ENCODE measurements around the gene NR2E3.

Gene NR2E3

DNA sequence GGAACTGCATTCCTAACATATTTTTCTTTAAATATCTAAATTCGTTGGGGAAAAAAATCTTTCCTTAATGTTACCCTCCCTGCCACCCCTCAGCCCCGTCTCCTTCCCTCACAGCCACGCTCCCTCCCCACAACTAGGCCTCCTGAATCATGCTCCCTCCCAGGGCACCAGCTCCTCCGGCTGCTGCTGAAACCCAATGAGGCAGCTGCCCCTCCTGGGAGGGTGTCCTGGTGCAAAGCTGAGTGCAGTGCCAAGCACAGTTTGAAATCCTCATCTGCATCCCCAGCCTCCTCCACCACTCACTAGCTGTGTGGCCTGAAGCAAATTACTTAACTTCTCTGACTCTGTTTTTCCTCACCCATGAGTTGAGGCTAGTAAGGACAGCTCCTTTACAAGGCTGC, 2.7 kb upstream of the NR2E3 start:
- no peaks in the 10 kb centered on the region for H3K27me3 ChIP-seq (replicated peaks; ENCODE audit: control insufficient read depth, insufficient read depth, low read length)
- DNase-seq (ENCODE audit: extremely low read depth, insufficient read length), result no peak
- TF ChIP-seq, protein P1, sequence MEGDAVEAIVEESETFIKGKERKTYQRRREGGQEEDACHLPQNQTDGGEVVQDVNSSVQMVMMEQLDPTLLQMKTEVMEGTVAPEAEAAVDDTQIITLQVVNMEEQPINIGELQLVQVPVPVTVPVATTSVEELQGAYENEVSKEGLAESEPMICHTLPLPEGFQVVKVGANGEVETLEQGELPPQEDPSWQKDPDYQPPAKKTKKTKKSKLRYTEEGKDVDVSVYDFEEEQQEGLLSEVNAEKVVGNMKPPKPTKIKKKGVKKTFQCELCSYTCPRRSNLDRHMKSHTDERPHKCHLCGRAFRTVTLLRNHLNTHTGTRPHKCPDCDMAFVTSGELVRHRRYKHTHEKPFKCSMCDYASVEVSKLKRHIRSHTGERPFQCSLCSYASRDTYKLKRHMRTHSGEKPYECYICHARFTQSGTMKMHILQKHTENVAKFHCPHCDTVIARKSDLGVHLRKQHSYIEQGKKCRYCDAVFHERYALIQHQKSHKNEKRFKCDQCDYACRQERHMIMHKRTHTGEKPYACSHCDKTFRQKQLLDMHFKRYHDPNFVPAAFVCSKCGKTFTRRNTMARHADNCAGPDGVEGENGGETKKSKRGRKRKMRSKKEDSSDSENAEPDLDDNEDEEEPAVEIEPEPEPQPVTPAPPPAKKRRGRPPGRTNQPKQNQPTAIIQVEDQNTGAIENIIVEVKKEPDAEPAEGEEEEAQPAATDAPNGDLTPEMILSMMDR (IDR thresholded peaks at IDR 0.05; ENCODE audit: insufficient read depth, low read length, poor library complexity, severe bottlenecking), result no peak
- no peak overlapping the region for H3K4me3 ChIP-seq (replicated peaks; ENCODE audit: low read depth, low read length)
- no peaks in the 10 kb centered on the region for H3K36me3 ChIP-seq (ENCODE audit: control insufficient read depth, insufficient read depth, low read length)

DNA sequence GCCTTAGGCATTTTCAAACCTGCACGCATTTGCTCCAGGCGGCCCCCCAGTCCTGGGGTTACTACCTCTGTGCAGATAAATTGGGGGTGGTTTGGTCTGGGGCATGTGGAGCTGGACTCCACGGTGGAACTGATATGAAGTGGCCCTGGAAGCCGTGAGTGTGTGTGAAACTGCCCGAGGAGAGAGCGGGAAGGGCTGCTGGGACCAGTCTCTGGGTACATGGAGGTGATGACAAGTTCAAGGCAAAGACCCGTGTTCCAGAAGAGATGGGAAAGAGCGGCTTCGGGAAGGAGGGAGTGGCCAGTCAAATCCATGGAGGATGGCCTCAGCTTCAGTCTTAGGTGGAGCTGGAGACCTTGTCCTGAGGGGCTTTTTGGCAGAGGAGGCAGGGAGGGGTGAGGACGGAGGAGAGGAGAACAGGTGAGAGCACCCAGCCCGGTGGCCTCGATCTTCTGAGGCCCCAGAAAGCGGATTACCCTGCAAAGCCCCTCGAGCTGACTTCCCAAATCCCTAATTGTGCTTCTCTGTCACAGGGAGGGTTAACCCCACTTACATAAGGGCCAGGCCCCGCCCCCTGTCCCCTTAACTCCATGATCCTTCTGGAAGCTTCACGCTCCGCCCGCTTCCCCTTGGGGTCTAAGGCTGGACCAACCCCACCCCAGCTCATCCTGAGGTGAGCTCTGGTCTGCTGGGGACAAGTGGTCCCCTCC, 1.9 kb upstream of the NR2E3 start:
- DNase-seq (ENCODE audit: extremely low read depth, insufficient read length), result no peak
- no peak overlapping the region for H3K4me3 ChIP-seq (replicated peaks; ENCODE audit: low read depth, low read length)
- TF ChIP-seq, protein P1 (IDR thresholded peaks at IDR 0.05; ENCODE audit: insufficient read depth, low read length, poor library complexity, severe bottlenecking), result no peak
- H3K36me3 ChIP-seq (ENCODE audit: control insufficient read depth, insufficient read depth, low read length), result no peaks in the 10 kb centered on the region
- H3K27me3 ChIP-seq (replicated peaks; ENCODE audit: control insufficient read depth, insufficient read depth, low read length), result no peaks in the 10 kb centered on the region

DNA sequence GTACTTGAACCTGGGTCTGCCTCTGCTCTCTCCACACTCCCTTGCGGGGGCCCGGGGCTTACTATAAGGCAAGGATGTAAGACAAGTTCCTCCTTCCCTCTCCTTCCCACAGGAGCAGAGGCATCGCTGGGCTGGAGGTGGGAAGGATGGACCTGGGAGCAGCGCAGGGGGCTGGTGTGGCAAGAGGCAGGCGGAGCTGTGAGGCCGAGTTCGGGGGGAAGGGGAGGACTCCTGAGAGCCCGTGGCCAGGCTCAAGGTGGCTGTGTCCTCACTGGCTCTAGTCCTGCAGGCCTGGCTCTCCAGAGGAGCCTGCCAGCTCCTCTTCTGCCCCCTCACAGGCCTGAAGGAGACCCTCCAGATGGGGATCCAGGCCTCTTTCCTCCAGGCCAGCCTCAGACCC, 1.0 kb upstream of the NR2E3 start:
- H3K36me3 ChIP-seq (ENCODE audit: control insufficient read depth, insufficient read depth, low read length), result no peaks in the 10 kb centered on the region
- no peaks in the 10 kb centered on the region for H3K27me3 ChIP-seq (replicated peaks; ENCODE audit: control insufficient read depth, insufficient read depth, low read length)
- H3K4me3 ChIP-seq (replicated peaks; ENCODE audit: low read depth, low read length), result no peak overlapping the region
- DNase-seq (ENCODE audit: extremely low read depth, insufficient read length), result no peak
- TF ChIP-seq, protein P1 (IDR thresholded peaks at IDR 0.05; ENCODE audit: insufficient read depth, low read length, poor library complexity, severe bottlenecking), result no peak

DNA sequence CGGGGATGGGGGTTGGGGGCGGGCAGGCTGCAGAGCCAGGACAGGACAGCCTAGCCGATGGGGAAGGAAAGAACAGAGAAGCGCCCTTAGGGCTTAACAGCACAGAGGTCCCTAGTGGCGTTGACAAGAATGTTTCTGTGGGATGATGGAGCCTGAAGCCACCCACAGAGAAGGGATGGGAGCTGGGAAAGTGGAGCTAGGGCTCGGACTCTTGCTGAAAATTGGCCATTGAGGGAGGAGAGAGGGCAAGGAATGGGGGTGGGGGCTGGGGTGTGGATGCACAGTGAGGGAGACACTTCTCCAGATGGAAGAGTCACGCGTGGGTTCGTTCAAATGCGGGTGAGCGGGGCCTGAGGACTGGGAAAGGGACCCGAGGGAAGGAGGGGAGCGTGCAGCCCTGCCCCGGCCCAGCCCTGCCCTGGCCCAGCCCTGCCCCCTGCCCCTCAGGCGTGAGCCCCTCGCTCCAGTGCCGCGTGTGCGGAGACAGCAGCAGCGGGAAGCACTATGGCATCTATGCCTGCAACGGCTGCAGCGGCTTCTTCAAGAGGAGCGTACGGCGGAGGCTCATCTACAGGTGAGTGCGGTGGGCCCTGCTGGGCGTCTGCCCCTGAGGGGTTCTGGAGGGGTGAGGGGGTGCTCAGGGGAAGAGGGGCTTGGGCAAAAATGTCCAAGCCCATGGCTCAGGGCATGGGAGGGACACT, 832 bp downstream of the NR2E3 start:
- TF ChIP-seq, protein P1 (IDR thresholded peaks at IDR 0.05; ENCODE audit: insufficient read depth, low read length, poor library complexity, severe bottlenecking), result no peak
- no peaks in the 10 kb centered on the region for H3K27me3 ChIP-seq (replicated peaks; ENCODE audit: control insufficient read depth, insufficient read depth, low read length)
- DNase-seq (ENCODE audit: extremely low read depth, insufficient read length), result no peak
- no peaks in the 10 kb centered on the region for H3K36me3 ChIP-seq (ENCODE audit: control insufficient read depth, insufficient read depth, low read length)
- no peak overlapping the region for H3K4me3 ChIP-seq (replicated peaks; ENCODE audit: low read depth, low read length)

DNA sequence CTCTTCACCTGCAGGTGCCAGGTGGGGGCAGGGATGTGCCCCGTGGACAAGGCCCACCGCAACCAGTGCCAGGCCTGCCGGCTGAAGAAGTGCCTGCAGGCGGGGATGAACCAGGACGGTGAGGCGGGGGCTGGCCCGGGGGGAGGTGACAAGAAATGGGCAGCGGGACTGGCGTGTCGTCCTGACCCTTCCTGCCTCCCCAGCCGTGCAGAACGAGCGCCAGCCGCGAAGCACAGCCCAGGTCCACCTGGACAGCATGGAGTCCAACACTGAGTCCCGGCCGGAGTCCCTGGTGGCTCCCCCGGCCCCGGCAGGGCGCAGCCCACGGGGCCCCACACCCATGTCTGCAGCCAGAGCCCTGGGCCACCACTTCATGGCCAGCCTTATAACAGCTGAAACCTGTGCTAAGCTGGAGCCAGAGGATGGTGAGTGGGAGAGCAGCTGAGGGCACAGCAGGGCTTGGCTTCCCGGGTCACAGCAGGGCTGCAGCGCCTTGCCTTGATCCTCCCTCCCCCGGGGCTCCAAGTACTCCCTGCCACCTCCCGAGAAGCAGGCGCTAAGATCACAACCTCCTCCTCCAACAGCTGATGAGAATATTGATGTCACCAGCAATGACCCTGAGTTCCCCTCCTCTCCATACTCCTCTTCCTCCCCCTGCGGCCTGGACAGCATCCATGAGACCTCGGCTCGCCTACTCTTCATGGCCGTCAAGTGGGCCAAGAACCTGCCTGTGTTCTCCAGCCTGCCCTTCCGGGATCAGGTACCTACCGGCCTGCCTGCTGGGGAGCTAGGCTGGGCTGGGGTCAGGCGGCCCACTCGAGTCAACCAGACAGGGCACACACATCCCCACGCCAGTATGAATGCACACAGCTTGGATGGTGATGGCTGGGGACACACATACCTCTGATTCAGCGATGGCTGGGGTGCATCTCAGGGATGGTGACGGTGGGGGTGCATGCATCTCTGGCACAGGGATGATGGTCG, 1.7 kb downstream of the NR2E3 start:
- TF ChIP-seq, protein P1 (IDR thresholded peaks at IDR 0.05; ENCODE audit: insufficient read depth, low read length, poor library complexity, severe bottlenecking), result no peak
- no peaks in the 10 kb centered on the region for H3K27me3 ChIP-seq (replicated peaks; ENCODE audit: control insufficient read depth, insufficient read depth, low read length)
- no peak for DNase-seq (ENCODE audit: extremely low read depth, insufficient read length)
- H3K4me3 ChIP-seq (replicated peaks; ENCODE audit: low read depth, low read length), result no peak overlapping the region
- H3K36me3 ChIP-seq (ENCODE audit: control insufficient read depth, insufficient read depth, low read length), result no peaks in the 10 kb centered on the region
